Measurements from ENCODE around the gene GPX4.

The GPX4 gene

DNA sequence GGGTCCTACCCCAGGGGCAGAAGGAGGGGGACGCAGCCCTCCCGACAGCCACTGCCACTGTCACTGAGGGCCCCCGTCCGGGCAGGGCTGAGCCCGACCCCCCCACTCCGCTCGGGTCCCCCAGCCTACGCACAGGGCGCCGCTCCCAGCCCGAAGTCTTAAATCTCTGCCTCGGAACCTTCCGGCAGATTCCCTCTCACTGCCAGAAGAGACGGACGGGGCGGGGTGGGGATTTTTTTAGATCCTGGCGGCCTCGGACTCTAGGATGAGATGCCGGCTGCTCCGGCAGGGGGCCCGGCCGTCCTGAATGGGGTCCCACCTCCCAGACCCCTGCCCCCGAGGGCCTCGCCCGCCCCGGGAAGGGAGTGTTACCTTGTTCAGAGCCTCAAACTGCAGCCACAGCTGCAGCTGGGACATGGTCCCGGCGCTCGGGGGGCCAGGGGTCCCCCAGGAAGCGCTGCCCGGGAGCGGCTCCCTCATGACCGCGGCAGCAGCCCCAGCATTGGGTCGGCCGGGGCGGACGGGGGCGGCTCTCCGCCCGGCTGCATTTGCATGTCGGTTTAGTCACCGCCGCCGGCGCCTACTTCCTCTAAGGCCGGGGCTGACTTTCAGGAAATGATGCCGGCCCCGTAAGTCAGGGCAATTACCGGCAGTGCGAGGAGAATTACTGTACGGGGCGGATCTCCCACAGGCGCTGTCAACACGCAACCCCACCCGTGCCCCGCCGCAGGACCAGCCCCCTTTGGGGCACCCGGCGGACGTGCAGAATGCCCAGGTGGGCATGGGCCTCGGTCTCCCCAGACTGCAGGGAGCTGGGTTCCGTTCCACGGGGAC, 28.1 kb downstream of the GPX4 start:
- TF ChIP-seq, protein P1, sequence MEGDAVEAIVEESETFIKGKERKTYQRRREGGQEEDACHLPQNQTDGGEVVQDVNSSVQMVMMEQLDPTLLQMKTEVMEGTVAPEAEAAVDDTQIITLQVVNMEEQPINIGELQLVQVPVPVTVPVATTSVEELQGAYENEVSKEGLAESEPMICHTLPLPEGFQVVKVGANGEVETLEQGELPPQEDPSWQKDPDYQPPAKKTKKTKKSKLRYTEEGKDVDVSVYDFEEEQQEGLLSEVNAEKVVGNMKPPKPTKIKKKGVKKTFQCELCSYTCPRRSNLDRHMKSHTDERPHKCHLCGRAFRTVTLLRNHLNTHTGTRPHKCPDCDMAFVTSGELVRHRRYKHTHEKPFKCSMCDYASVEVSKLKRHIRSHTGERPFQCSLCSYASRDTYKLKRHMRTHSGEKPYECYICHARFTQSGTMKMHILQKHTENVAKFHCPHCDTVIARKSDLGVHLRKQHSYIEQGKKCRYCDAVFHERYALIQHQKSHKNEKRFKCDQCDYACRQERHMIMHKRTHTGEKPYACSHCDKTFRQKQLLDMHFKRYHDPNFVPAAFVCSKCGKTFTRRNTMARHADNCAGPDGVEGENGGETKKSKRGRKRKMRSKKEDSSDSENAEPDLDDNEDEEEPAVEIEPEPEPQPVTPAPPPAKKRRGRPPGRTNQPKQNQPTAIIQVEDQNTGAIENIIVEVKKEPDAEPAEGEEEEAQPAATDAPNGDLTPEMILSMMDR (IDR thresholded peaks at IDR 0.05; ENCODE audit: poor library complexity, severe bottlenecking) = peak; percentile 12
- H3K9me3 ChIP-seq (ENCODE audit: severe bottlenecking) = no peaks in the 10 kb centered on the region
- ATAC-seq (ENCODE audit: low read depth) (peak; percentile 82), DNase-seq (ENCODE audit: low spot score) (no peak)
- H3K36me3 ChIP-seq (ENCODE audit: low read depth) = peaks cover 41% of the 10 kb centered on the region
- H3K27me3 ChIP-seq (ENCODE audit: insufficient read depth, poor library complexity, severe bottlenecking) = no peaks in the 10 kb centered on the region
- H3K27ac ChIP-seq (ENCODE audit: poor library complexity, severe bottlenecking) = peak overlapping the region; percentile 79
- peaks cover 6% of the 10 kb centered on the region for H3K4me1 ChIP-seq (ENCODE audit: insufficient read depth, poor library complexity, severe bottlenecking)
- H3K4me3 ChIP-seq (ENCODE audit: severe bottlenecking) = peak overlapping the region; percentile 42

DNA sequence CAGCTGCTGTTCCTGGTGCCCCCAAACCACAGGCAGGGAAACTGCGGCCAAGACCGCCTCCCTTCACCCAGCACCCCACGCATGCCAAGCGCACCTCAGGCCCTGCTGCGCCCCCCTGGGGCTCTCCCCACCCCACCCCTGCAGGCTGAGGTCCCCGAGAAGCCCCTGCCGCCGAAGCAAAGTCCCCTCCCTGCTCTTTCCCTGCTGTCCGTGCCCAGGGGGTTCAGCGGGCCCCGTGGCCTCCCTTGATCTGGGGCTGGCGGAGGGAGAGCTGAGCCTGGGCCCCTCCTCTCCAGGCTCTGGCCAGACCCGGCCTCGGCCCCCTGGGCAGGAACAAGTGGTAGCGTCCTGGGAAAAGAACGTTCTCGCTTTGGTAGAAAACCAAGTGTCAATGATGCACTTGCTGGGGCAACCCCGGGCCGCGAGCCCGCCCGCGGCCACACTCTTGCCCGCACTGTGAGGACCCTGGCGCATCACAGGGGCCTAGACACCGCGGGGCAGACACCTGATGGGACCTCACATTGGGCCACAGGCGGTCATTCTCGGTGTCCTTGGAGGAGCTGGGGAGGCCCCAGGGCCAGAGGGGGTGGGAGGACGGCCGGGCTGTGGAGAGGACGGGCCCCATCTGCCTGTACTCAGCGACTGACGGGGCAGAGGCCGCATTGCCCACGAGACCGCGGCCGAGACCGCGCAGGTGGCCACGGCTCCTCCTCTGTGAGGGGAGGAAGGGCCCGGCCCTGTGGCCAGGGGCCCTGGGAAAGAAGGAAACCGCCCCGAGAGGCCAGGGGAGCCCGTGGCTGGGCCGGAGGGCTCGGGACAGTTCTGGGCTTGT, 29.0 kb downstream of the GPX4 start:
- peaks cover 33% of the 10 kb centered on the region for H3K36me3 ChIP-seq (ENCODE audit: low read depth)
- peaks cover 6% of the 10 kb centered on the region for H3K4me1 ChIP-seq (ENCODE audit: insufficient read depth, poor library complexity, severe bottlenecking)
- TF ChIP-seq, protein P1 (IDR thresholded peaks at IDR 0.05; ENCODE audit: poor library complexity, severe bottlenecking) = no peak
- DNase-seq (ENCODE audit: low spot score) (no peak), ATAC-seq (ENCODE audit: low read depth) (no peak)
- H3K4me3 ChIP-seq (ENCODE audit: severe bottlenecking) = peak overlapping the region; percentile 42
- H3K9me3 ChIP-seq (ENCODE audit: severe bottlenecking) = no peaks in the 10 kb centered on the region
- H3K27me3 ChIP-seq (ENCODE audit: insufficient read depth, poor library complexity, severe bottlenecking) = no peaks in the 10 kb centered on the region
- H3K27ac ChIP-seq (ENCODE audit: poor library complexity, severe bottlenecking) = peak overlapping the region; percentile 79

DNA sequence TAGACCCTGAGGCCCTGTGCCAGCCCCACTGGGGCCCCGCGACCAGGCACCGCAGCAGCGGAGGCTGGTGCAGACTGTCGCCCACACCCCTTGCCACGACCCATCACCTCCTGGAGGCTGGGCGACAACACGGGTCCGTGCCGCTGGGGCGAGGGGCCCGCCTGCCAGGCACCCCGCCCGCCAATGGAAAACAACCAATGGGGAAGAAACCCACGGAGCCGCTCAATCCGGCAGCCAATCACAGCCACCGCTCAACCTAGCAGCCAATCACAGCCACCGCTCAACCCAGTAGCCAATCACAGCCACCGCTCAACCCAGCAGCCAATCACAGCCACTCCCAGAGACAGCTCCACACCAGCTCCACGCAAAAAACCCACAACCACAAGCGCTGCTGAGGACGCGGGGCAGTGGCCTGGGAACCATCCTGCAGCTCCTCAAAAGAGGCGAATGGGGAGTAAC, 29.7 kb downstream of the GPX4 start:
- peak overlapping the region; percentile 79 for H3K27ac ChIP-seq (ENCODE audit: poor library complexity, severe bottlenecking)
- DNase-seq (ENCODE audit: low spot score) = no peak
- peaks cover 6% of the 10 kb centered on the region for H3K4me1 ChIP-seq (ENCODE audit: insufficient read depth, poor library complexity, severe bottlenecking)
- no peaks in the 10 kb centered on the region for H3K9me3 ChIP-seq (ENCODE audit: severe bottlenecking)
- TF ChIP-seq, protein P1 (IDR thresholded peaks at IDR 0.05; ENCODE audit: poor library complexity, severe bottlenecking) = no peak
- no peaks in the 10 kb centered on the region for H3K27me3 ChIP-seq (ENCODE audit: insufficient read depth, poor library complexity, severe bottlenecking)
- H3K4me3 ChIP-seq (ENCODE audit: severe bottlenecking) = no peak overlapping the region
- peaks cover 26% of the 10 kb centered on the region for H3K36me3 ChIP-seq (ENCODE audit: low read depth)
- ATAC-seq (ENCODE audit: low read depth) = no peak

DNA sequence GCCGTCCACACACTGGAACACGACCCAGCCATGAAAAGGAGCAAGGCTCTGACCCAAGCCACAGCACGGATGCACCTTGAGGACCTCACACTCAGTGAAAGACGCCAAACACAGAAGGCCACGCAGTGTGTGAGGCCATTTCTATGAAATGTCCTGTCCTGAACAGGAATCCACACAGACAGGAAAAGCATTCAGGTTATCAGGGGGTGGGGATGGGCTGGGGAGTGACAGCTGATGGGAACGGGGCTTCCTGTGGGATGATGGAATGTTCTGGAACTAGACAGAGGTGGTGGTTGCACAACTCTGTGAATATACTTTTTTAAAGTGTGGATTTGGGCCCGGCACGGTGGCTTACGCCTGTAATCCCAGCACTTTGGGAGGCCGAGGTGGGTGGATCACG, 30.6 kb downstream of the GPX4 start:
- ATAC-seq (ENCODE audit: low read depth) (no peak), DNase-seq (ENCODE audit: low spot score) (no peak)
- Histone ChIP-seq H3K4me1 (ENCODE audit: insufficient read depth, poor library complexity, severe bottlenecking) (peaks cover 6% of the 10 kb centered on the region), H3K36me3 (ENCODE audit: low read depth) (peaks cover 19% of the 10 kb centered on the region), H3K4me3 (ENCODE audit: severe bottlenecking) (no peak overlapping the region), H3K27ac (ENCODE audit: poor library complexity, severe bottlenecking) (peak overlapping the region; percentile 79), H3K27me3 (ENCODE audit: insufficient read depth, poor library complexity, severe bottlenecking) (no peaks in the 10 kb centered on the region), H3K9me3 (ENCODE audit: severe bottlenecking) (no peaks in the 10 kb centered on the region)
- TF ChIP-seq, protein P1 (IDR thresholded peaks at IDR 0.05; ENCODE audit: poor library complexity, severe bottlenecking) = no peak
